HepG2 (cell line): ENCODE results near the gene VTN. TPM values are rescaled to one million over a fixed set of nuclear protein-coding genes. Genes with fewer than 3 reads are reported as not detected.

Experiments
- ETV6 ChIP-seq: sonication (generic); formaldehyde crosslinking; conservative IDR thresholded peaks from 2 replicates; pipeline ENCODE4 v1.4.0; 2020; ENCODE audit warnings: missing genetic modification reagents
- HCFC1 ChIP-seq: fragments of 150-350 bp; IDR thresholded peaks from 2 replicates; pipeline ENCODE4 v1.6.1; 2014; ENCODE audit warnings: low read depth, low read length
- HOXA5 ChIP-seq: sonication (generic); formaldehyde crosslinking; IDR thresholded peaks from 2 replicates; pipeline ENCODE4 v1.4.0; 2020; ENCODE audit warnings: missing genetic modification reagents
- IRF2 ChIP-seq: IDR thresholded peaks from 2 replicates; pipeline ENCODE4 v1.6.1; 2018; ENCODE audit warnings: missing genetic modification reagents, missing compliant biosample characterization
- IRX3 ChIP-seq: sonication (generic); formaldehyde crosslinking; IDR thresholded peaks from 2 replicates; pipeline ENCODE4 v1.8.1; 2023; ENCODE audit warnings: mild to moderate bottlenecking, low read depth, missing genetic modification reagents, borderline replicate concordance
- ISL2 ChIP-seq: sonication (generic); formaldehyde crosslinking; IDR thresholded peaks from 2 replicates; pipeline ENCODE4 v1.5.0; 2020; ENCODE audit warnings: missing genetic modification reagents
- JUND ChIP-seq: sonication (generic); formaldehyde crosslinking; IDR thresholded peaks from 2 replicates; pipeline ENCODE4 v1.8.0; 2022; ENCODE audit warnings: mild to moderate bottlenecking, missing genetic modification reagents
- KDM2A ChIP-seq: sonication (generic); formaldehyde crosslinking; IDR thresholded peaks from 2 replicates; pipeline ENCODE4 v1.4.0; 2020; ENCODE audit warnings: low read depth, missing genetic modification reagents, borderline replicate concordance
- KDM5A ChIP-seq: fragments of 200-600 bp; sonication (generic); IDR thresholded peaks from 2 replicates; pipeline ENCODE4 v1.7.0; 2018; ENCODE audit warnings: antibody characterized with exemption, mild to moderate bottlenecking, low read length, borderline replicate concordance
- KLF9 ChIP-seq: IDR thresholded peaks from 2 replicates; pipeline ENCODE4 v1.6.1; 2016; ENCODE audit warnings: low read depth
- KMT2B ChIP-seq: IDR thresholded peaks from 2 replicates; pipeline ENCODE4 v1.6.1; 2016; ENCODE audit warnings: missing genetic modification reagents, missing compliant biosample characterization
- NCOA1 ChIP-seq: sonication (generic); formaldehyde crosslinking; IDR thresholded peaks from 2 replicates; pipeline ENCODE4 v1.9.0; 2021; ENCODE audit warnings: missing genetic modification reagents
- RFX3 ChIP-seq: IDR thresholded peaks from 2 replicates; pipeline ENCODE4 v1.6.1; 2016; ENCODE audit warnings: missing biosample characterization, missing genetic modification reagents
- RFXANK ChIP-seq: IDR thresholded peaks from 2 replicates; pipeline ENCODE4 v1.6.1; 2016
- SOX13 ChIP-seq, 3 experiments: fragments of 450-650 bp in 1 of 3; sonication (generic) in 1 of 3; formaldehyde crosslinking in 1 of 3; IDR thresholded peaks in 2 of 3; conservative IDR thresholded peaks in 1 of 3; 2 replicates each; pipeline versions ENCODE4 v1.5.0 to v1.6.1; 2016 to 2020; ENCODE audit warnings: antibody characterized with exemption in 1 of 3, mild to moderate bottlenecking in 1 of 3, missing compliant biosample characterization in 1 of 3, missing genetic modification reagents in 1 of 3, moderate library complexity in 1 of 3
- TBP ChIP-seq: sonication (generic); formaldehyde crosslinking; IDR thresholded peaks from 2 replicates; pipeline ENCODE4 v1.5.0; 2020; ENCODE audit warnings: missing genetic modification reagents
- ZNF232 ChIP-seq: sonication (generic); formaldehyde crosslinking; IDR thresholded peaks from 2 replicates; pipeline ENCODE4 v1.4.0; 2020; ENCODE audit warnings: missing genetic modification reagents, borderline replicate concordance
- ZNF30 ChIP-seq: sonication (generic); formaldehyde crosslinking; IDR thresholded peaks from 2 replicates; pipeline ENCODE4 v1.5.0; 2020; ENCODE audit warnings: mild to moderate bottlenecking, missing genetic modification reagents
- ZNF543 ChIP-seq: sonication (generic); formaldehyde crosslinking; IDR thresholded peaks from 2 replicates; pipeline ENCODE4 v1.4.0; 2020; ENCODE audit warnings: mild to moderate bottlenecking, missing genetic modification reagents
- ZNF556 ChIP-seq: sonication (generic); formaldehyde crosslinking; IDR thresholded peaks from 2 replicates; pipeline ENCODE4 v1.4.0; 2020; ENCODE audit warnings: mild to moderate bottlenecking, missing genetic modification reagents, borderline replicate concordance
- ZNF839 ChIP-seq: sonication (generic); formaldehyde crosslinking; IDR thresholded peaks from 2 replicates; pipeline ENCODE4 v1.4.0; 2020; ENCODE audit warnings: missing genetic modification reagents, mild to moderate bottlenecking, borderline replicate concordance
- ZNF878 ChIP-seq: sonication (generic); formaldehyde crosslinking; IDR thresholded peaks from 2 replicates; pipeline ENCODE4 v1.8.1; 2023; ENCODE audit warnings: mild to moderate bottlenecking, missing genetic modification reagents, moderate library complexity
- polyA plus RNA-seq, 8 experiments: library from polyadenylated mRNA; depleted of rRNA in 3 of 8; stranded (reverse) in 7 of 8; unstranded in 1 of 8; fragments of >200 nt; fragmentation: Illumina TruSeq in 4 of 8; extraction: Trizol in 4 of 8; gene quantifications; 2 replicates each; pipeline versions ENCODE4 v1.2.1 to v1.2.3, GENCODE V29; 2011 to 2016; ENCODE audit warnings: low read depth in 4 of 8, missing spikeins in 1 of 8, mixed read lengths in 1 of 8; ENCODE audit not compliant: insufficient read depth in 1 of 8
- total RNA-seq, 5 experiments: library from RNA; depleted of rRNA; stranded (reverse); fragments of >200 nt; fragmentation: Illumina TruSeq; extraction: Trizol; gene quantifications; 2 replicates each; pipeline ENCODE4 v1.2.3, GENCODE V29; 2016; ENCODE audit warnings: low read depth in 1 of 5
- TF ChIP-seq, protein P1 (sequence below): sonication (generic); formaldehyde crosslinking; IDR thresholded peaks from 2 replicates; pipeline ENCODE4 v1.4.0; 2020; ENCODE audit warnings: missing genetic modification reagents
- TF ChIP-seq, protein P2 (sequence below): sonication (generic); formaldehyde crosslinking; conservative IDR thresholded peaks from 2 replicates; pipeline ENCODE4 v1.8.1; 2023; ENCODE audit warnings: missing genetic modification reagents
- TF ChIP-seq, protein P3 (sequence below): sonication (generic); formaldehyde crosslinking; IDR thresholded peaks from 2 replicates; pipeline ENCODE4 v1.5.1; 2020; ENCODE audit warnings: missing genetic modification reagents, mild to moderate bottlenecking, borderline replicate concordance
- TF ChIP-seq, protein P4 (sequence below): IDR thresholded peaks from 2 replicates; pipeline ENCODE4 v1.6.1; 2016; ENCODE audit warnings: low read depth, control low read depth

VTN gene
- total and polyA plus RNA-seq, 2 of the 13 experiments (the other 11 are each of a cell fraction or from before 2014, with no cell fraction given): 108 to 131 TPM

DNA sequence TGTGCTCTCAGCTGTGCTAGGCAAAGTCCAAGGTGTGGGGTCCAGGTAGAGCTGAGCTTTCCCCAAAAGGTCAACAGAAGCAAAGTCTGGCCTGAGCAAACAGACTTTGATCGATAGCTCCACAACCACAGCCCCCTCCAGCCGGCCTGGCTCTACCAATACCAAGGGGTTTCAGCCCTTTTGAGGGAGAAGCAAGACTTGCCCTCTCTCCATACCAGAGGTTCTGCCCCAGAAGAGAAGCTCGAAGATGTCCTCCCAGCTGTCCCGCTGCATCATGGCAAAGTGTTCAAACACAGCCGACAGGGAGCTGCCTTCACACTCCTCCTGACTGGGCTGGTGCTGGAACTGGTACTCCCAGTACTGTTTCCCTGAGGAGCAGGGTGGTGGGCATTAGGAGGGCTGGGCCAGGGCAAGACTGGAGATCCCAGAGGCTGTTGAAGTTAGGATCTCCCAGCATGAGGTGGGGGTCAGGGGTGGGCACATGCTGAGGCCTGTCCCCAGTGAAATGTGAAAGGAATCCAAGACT, 1.7 kb downstream of the VTN start (continued):
- TF ChIP-seq RFX3 (CRISPR knock-in tag) (no peak), IRF2 (CRISPR knock-in tag) (peak; percentile 90), TBP (no peak), NCOA1 (peak; percentile 94), HOXA5 (CRISPR knock-in tag) (peak; percentile 97), ZNF232 (CRISPR knock-in tag) (peak; percentile 87; the same call in 1 of the 2 replicates), KLF9 (no peak), ZNF30 (CRISPR knock-in tag) (no peak), ZNF878 (CRISPR knock-in tag) (no peak), ZNF839 (CRISPR knock-in tag) (peak; percentile 89; the same call in 1 of the 2 replicates), IRX3 (CRISPR knock-in tag) (no peak), KDM5A (no peak), KDM2A (0 out of 2 replicates have a peak, but pooled peaks have one; percentile 37), ISL2 (peak; percentile 87), ZNF556 (CRISPR knock-in tag) (no peak; the same call in 1 of the 2 replicates), KMT2B (no peak), ZNF543 (CRISPR knock-in tag) (no peak; the same call in 1 of the 2 replicates), HCFC1 (no peak), JUND (peak; percentile 59; the same call in 1 of the 2 replicates), SOX13 (IDR thresholded peaks at IDR 0.05) (peak; percentile 26; the same call in 1 of the 2 replicates), SOX13 (CRISPR knock-in tag; conservative IDR thresholded peaks at IDR 0.05 in 1 of 2, IDR thresholded peaks at IDR 0.05 in 1 of 2) (peak in 1 of 2 experiments; percentile 84; a peak in 2 of 4 replicates), RFXANK (CRISPR knock-in tag) (no peak), ETV6 (CRISPR knock-in tag) (no peak)
- TF ChIP-seq, protein P1, sequence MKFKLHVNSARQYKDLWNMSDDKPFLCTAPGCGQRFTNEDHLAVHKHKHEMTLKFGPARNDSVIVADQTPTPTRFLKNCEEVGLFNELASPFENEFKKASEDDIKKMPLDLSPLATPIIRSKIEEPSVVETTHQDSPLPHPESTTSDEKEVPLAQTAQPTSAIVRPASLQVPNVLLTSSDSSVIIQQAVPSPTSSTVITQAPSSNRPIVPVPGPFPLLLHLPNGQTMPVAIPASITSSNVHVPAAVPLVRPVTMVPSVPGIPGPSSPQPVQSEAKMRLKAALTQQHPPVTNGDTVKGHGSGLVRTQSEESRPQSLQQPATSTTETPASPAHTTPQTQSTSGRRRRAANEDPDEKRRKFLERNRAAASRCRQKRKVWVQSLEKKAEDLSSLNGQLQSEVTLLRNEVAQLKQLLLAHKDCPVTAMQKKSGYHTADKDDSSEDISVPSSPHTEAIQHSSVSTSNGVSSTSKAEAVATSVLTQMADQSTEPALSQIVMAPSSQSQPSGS: peak; percentile 94
- TF ChIP-seq, protein P2, sequence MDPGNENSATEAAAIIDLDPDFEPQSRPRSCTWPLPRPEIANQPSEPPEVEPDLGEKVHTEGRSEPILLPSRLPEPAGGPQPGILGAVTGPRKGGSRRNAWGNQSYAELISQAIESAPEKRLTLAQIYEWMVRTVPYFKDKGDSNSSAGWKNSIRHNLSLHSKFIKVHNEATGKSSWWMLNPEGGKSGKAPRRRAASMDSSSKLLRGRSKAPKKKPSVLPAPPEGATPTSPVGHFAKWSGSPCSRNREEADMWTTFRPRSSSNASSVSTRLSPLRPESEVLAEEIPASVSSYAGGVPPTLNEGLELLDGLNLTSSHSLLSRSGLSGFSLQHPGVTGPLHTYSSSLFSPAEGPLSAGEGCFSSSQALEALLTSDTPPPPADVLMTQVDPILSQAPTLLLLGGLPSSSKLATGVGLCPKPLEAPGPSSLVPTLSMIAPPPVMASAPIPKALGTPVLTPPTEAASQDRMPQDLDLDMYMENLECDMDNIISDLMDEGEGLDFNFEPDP (CRISPR knock-in tag): no peak
- TF ChIP-seq, protein P3, sequence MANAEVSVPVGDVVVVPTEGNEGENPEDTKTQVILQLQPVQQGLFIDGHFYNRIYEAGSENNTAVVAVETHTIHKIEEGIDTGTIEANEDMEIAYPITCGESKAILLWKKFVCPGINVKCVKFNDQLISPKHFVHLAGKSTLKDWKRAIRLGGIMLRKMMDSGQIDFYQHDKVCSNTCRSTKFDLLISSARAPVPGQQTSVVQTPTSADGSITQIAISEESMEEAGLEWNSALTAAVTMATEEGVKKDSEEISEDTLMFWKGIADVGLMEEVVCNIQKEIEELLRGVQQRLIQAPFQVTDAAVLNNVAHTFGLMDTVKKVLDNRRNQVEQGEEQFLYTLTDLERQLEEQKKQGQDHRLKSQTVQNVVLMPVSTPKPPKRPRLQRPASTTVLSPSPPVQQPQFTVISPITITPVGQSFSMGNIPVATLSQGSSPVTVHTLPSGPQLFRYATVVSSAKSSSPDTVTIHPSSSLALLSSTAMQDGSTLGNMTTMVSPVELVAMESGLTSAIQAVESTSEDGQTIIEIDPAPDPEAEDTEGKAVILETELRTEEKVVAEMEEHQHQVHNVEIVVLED: no peak
- TF ChIP-seq, protein P4, sequence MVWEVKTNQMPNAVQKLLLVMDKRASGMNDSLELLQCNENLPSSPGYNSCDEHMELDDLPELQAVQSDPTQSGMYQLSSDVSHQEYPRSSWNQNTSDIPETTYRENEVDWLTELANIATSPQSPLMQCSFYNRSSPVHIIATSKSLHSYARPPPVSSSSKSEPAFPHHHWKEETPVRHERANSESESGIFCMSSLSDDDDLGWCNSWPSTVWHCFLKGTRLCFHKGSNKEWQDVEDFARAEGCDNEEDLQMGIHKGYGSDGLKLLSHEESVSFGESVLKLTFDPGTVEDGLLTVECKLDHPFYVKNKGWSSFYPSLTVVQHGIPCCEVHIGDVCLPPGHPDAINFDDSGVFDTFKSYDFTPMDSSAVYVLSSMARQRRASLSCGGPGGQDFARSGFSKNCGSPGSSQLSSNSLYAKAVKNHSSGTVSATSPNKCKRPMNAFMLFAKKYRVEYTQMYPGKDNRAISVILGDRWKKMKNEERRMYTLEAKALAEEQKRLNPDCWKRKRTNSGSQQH (CRISPR knock-in tag): no peak; the same call in 1 of the 2 replicates
